Panc1 (cell line): ENCODE data around the gene ATP2B2. TPM values are rescaled to one million over a fixed set of nuclear protein-coding genes. Genes with fewer than 3 reads are reported as not detected.

ENCODE experiments used
- ATAC-seq: fragments of 200-7000 bp; cut with Tn5 transposase; 2 replicates; pipeline ENCODE4 v1.9.1; 2020; ENCODE audit warnings: mild to moderate bottlenecking, moderate library complexity
- BruUV-seq: library from RNA; stranded (reverse); fragments of 400-500 nt; replicated peaks from 2 replicates; lab custom pipeline; 2021; lab: Mats Ljungman, UMichigan
- CTCF ChIA-PET: fragments of 300-600 bp; sonication (Branson Sonifier 250); formaldehyde crosslinking; loops from one replicate; lab custom pipeline; 2022; ENCODE audit warnings: antibody characterized with exemption; lab: Charles Lee
- POLR2A ChIA-PET: fragments of 300-600 bp; sonication (Branson Sonifier 250); formaldehyde crosslinking; loops from one replicate; lab custom pipeline; 2022; ENCODE audit warnings: antibody characterized with exemption; lab: Charles Lee
- DNase-seq: peaks from one replicate; pipeline ENCODE4 v3.0.0-alpha.2; 2010; ENCODE audit warnings: low read depth, low spot score
- H3K27ac ChIP-seq: 2 replicates; pipeline ENCODE4 v1.5.1; 2011; ENCODE audit warnings: mild to moderate bottlenecking, low read length, inconsistent platforms
- H3K27me3 ChIP-seq: fragments of 200-500 bp; sonication (Bioruptor generic); 2 replicates; pipeline ENCODE4 v1.6.0; 2014; ENCODE audit warnings: low read length, inconsistent platforms; ENCODE audit not compliant: control insufficient read depth, insufficient read depth
- H3K36me3 ChIP-seq: fragments of 200-500 bp; sonication (Bioruptor generic); 2 replicates; pipeline ENCODE4 v1.5.1; 2014; ENCODE audit warnings: inconsistent platforms, mild to moderate bottlenecking, low read length, moderate library complexity; ENCODE audit not compliant: control insufficient read depth, insufficient read depth
- H3K4me1 ChIP-seq: 2 replicates; pipeline ENCODE4 v1.5.1; 2011; ENCODE audit warnings: inconsistent platforms, mild to moderate bottlenecking, low read length, moderate library complexity; ENCODE audit not compliant: control insufficient read depth, insufficient read depth
- H3K4me3 ChIP-seq, 2 experiments: 2 replicates each; pipeline ENCODE4 v1.5.1; 2011 to 2012; ENCODE audit warnings: low read depth in 2 of 2, low read length in 2 of 2, mild to moderate bottlenecking in 2 of 2, inconsistent platforms in 1 of 2, moderate library complexity in 1 of 2
- H3K9me3 ChIP-seq: fragments of 200-500 bp; sonication (Bioruptor generic); 2 replicates; pipeline ENCODE4 v1.5.1; 2014; ENCODE audit warnings: low read depth, mild to moderate bottlenecking, inconsistent platforms, low read length, moderate library complexity; ENCODE audit not compliant: control insufficient read depth, insufficient read depth
- POLR2AphosphoS5 ChIP-seq: IDR thresholded peaks from 2 replicates; pipeline ENCODE4 v1.6.1; 2012; ENCODE audit warnings: mild to moderate bottlenecking, low read depth, low read length, moderate library complexity
- SIN3A ChIP-seq: IDR thresholded peaks from 2 replicates; pipeline ENCODE4 v1.6.1; 2012; ENCODE audit warnings: low read depth, mild to moderate bottlenecking, low read length, moderate library complexity, borderline replicate concordance; ENCODE audit not compliant: insufficient read depth
- TCF7L2 ChIP-seq: IDR thresholded peaks from 2 replicates; pipeline ENCODE4 v1.6.1; 2011; ENCODE audit warnings: mild to moderate bottlenecking, low read depth, low read length, inconsistent platforms
- in situ Hi-C: cut with HindIII; loops from 2 replicates; pipeline ENCODE4 v1.10.0; 2016; ENCODE audit warnings: low sequenced_read_pairs, low pct_unique_long_range_greater_than_20kb
- intact Hi-C: fragments of 100-400 bp; cut with micrococcal nuclease; formaldehyde crosslinking; loops from one replicate; pipeline ENCODE4 v1.10.0; 2022; ENCODE audit not compliant: unreplicated experiment
- total RNA-seq: library from RNA; stranded (reverse); gene quantifications from one replicate; pipeline ENCODE4 v1.2.1, GENCODE V29; 2021; ENCODE audit not compliant: unreplicated experiment
- TF ChIP-seq, protein P1 (sequence below): fragments of 450-650 bp; IDR thresholded peaks from 2 replicates; pipeline ENCODE4 v1.5.1; 2017; ENCODE audit warnings: mild to moderate bottlenecking
- TF ChIP-seq, protein P2 (sequence below), 2 experiments: IDR thresholded peaks; 2 replicates each; pipeline ENCODE4 v1.6.1; 2011 to 2012; ENCODE audit warnings: low read depth in 2 of 2, control low read depth in 1 of 2, low read length in 1 of 2, mild to moderate bottlenecking in 1 of 2, moderate library complexity in 1 of 2; ENCODE audit not compliant: insufficient read depth in 1 of 2

Gene ATP2B2
- total RNA-seq, 1 experiment from 2014 or later = not detected

DNA sequence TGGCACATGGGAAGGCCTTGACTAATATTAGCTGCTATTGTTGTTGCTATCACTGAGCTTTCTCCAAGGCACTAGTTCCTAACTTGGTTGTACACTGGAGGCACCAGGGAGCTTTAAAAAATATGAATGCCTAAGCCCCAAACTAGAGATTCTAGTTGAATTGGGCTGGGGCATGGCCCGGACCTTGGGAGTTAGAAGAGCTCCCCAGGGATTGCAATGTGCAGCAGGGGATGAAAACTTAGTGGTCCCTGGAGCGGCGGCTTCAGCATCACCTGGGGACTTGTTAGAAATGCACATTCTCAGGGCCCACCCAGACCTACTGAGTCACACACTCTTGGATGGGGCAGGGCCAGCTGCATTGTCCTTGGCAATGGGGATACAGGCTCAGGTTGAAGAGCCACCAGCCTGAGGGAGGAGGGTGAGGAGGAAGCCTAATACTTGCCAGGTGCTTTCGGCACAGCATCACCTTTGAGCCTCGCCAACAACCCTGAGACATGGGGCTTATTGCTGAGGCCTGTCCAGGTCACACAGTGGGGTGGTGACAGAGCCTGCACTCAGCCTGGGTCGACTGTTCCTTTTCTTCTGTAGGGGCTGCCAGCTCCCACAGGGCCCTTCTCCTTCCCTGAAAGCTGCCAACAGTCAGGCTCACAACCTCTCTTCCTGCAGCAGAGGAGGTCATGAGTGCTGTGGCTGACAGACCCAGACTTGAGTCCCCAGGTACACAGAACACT is 84.5 kb downstream of the ATP2B2 start:
- CTCF ChIA-PET = interaction anchor here (1.1 kb wide), 1 partner anchor 12 kb away, joined by 3 read pairs; no protein-coding TSS in a partner anchor
- intact Hi-C loops = no loop called here
- POLR2A ChIA-PET = no interaction called here

GRCh38 chr3:10419637-10420232 is 85.7 kb downstream of the ATP2B2 start:
- TF ChIP-seq, protein P1, sequence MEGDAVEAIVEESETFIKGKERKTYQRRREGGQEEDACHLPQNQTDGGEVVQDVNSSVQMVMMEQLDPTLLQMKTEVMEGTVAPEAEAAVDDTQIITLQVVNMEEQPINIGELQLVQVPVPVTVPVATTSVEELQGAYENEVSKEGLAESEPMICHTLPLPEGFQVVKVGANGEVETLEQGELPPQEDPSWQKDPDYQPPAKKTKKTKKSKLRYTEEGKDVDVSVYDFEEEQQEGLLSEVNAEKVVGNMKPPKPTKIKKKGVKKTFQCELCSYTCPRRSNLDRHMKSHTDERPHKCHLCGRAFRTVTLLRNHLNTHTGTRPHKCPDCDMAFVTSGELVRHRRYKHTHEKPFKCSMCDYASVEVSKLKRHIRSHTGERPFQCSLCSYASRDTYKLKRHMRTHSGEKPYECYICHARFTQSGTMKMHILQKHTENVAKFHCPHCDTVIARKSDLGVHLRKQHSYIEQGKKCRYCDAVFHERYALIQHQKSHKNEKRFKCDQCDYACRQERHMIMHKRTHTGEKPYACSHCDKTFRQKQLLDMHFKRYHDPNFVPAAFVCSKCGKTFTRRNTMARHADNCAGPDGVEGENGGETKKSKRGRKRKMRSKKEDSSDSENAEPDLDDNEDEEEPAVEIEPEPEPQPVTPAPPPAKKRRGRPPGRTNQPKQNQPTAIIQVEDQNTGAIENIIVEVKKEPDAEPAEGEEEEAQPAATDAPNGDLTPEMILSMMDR = no peak
- H3K27ac ChIP-seq = no peak overlapping the region
- H3K27me3 ChIP-seq = peaks cover 2% of the 10 kb centered on the region
- POLR2A ChIA-PET = no interaction called here
- no peak for DNase-seq
- no peaks in the 10 kb centered on the region for H3K9me3 ChIP-seq
- H3K4me1 ChIP-seq = no peaks in the 10 kb centered on the region
- ATAC-seq = no peak
- no peaks in the 10 kb centered on the region for H3K36me3 ChIP-seq
- CTCF ChIA-PET = no interaction called here
- intact Hi-C loops (loop anchor here (5.0 kb wide), 1 partner anchor 318 kb away; no protein-coding TSS in a partner anchor), in situ Hi-C loops (no loop called here)
- no TSS peak for BruUV-seq
- no peak overlapping the region for H3K4me3 ChIP-seq

More for the DNA sequence above, 84.5 kb downstream of the ATP2B2 start:
- Histone ChIP-seq H3K4me1 (no peaks in the 10 kb centered on the region), H3K36me3 (no peaks in the 10 kb centered on the region), H3K4me3 (no peak overlapping the region), H3K9me3 (no peaks in the 10 kb centered on the region), H3K27ac (no peak overlapping the region), H3K27me3 (peaks cover 2% of the 10 kb centered on the region)
- ATAC-seq = no peak
- in situ Hi-C loops = no loop called here
- TF ChIP-seq POLR2AphosphoS5 = no peak
- TF ChIP-seq, protein P1 = no peak
- no peak for TF ChIP-seq SIN3A
- TF ChIP-seq, protein P2, sequence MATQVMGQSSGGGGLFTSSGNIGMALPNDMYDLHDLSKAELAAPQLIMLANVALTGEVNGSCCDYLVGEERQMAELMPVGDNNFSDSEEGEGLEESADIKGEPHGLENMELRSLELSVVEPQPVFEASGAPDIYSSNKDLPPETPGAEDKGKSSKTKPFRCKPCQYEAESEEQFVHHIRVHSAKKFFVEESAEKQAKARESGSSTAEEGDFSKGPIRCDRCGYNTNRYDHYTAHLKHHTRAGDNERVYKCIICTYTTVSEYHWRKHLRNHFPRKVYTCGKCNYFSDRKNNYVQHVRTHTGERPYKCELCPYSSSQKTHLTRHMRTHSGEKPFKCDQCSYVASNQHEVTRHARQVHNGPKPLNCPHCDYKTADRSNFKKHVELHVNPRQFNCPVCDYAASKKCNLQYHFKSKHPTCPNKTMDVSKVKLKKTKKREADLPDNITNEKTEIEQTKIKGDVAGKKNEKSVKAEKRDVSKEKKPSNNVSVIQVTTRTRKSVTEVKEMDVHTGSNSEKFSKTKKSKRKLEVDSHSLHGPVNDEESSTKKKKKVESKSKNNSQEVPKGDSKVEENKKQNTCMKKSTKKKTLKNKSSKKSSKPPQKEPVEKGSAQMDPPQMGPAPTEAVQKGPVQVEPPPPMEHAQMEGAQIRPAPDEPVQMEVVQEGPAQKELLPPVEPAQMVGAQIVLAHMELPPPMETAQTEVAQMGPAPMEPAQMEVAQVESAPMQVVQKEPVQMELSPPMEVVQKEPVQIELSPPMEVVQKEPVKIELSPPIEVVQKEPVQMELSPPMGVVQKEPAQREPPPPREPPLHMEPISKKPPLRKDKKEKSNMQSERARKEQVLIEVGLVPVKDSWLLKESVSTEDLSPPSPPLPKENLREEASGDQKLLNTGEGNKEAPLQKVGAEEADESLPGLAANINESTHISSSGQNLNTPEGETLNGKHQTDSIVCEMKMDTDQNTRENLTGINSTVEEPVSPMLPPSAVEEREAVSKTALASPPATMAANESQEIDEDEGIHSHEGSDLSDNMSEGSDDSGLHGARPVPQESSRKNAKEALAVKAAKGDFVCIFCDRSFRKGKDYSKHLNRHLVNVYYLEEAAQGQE (IDR thresholded peaks at IDR 0.05; ENCODE audit: insufficient read depth in 1 of 2, low read depth in 2 of 2, low read length in 1 of 2) = no peak
- no peak for TF ChIP-seq TCF7L2
- no TSS peak for BruUV-seq
- no peak for DNase-seq
